ENCODE results near the gene ARL4D.

ARL4D gene

DNA sequence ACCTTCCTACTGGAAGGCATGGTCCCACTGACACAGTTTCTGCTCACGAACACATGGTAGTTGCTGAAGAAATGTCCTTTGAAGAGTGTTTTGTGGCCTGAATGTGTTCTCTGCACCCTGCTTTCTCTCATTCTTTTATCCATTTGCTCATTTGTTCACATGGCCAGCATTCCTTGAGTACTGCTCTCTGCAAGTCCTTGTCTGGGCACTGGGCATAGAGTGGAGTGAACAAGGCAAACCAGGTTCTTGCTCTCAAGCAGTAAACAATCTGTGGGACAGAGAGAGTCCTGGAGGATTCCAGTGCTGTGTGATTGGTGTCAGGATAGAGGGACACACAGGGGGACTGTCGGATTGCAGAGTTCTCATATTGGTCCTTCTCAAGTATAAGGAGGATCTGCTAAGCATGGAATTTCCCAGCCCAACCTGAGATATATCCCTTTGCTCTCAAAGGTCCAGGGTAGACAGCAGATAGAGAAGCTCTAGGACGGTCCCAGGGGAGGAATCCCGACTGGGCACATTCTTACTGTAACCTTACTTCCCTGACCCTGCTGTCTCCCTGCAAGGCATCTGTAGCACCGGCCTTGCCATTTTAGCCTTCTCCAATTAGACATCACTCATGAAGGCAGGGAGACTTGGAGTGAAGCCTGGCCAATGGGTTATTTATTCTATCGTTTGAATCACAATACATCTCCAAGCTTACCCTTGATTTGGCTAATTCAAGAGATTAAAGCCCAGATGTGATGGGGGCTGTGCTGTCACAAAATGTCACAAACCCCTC lies 32.3 kb downstream of the ARL4D start:
- DNase-seq, result no peak

DNA sequence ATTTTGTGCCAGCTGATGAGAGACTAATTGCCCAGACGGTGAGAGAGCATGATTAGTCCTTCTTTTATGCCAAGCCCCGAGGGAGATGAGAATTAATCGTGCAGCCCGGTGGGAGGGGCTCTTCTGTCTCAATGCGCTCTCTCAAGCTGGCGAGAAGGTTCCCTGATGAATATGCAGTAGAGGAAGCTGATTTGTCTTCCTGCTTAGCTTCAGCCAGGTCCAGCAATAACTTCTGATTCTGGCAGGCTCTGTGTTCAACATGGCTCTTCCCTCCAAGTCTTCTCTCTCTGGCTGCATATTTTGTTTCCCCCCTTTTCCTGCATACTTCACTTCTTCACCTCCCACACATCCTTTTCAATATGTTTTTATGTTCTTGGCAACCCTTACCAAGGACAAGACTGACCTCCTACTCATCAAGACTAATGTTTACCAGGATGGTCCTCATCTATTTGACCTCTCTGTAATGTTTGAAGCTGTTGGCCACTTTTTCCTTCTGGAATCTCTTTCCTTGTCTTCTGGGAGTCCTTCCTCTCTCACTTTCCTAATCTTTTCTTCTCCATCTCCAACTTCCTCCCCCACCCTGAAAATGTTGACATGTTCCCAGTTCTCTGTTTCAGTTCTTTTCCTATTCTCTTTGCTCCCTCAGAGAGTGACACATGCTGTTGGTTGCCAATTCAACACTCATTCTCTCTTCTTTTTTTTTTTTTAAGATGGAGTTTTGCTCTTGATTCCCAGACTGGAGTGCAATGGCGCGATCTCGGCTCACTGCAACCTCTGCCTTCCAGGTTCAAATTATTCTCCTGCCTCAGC lies 33.1 kb downstream of the ARL4D start:
- no peak for DNase-seq

DNA sequence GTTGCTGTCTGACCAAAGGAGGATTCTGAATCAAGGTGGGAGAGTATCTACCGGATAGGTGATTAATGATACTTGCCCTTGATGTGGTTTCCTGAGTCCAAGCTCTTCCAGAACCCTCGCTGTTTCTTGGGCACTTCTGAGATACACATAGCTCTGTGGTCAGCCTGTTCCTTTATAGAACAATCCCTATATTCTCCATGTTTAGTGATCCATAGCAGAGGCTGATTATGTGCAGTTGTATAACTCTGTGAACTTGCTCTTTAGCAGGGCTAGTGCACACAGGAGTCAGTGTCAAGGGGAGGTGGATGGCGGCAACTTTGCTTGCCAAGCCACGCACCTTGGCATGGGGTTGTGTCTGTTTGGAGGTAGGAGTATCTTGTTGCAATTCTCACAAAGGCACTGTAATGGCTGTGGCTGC lies 36.1 kb downstream of the ARL4D start:
- no peak for DNase-seq

DNA sequence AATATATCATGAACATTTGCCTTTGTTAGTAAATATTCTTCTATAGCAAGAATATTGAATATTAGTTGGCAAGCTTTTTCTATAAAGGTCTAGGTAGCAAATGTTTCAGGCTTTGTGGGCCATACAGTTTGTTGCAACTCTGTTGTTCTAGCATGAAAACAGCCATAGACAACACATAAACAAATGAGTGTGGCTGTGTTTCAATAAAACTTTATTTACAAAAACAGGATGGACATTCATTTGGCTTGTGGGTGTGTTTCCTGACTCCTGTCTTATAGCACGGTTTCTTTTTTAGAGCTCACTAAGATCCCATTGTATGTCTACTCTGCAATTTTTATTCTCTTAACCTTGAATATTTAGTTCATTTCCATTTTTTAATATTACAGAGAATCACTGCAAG lies 39.0 kb downstream of the ARL4D start:
- DNase-seq, result no peak

DNA sequence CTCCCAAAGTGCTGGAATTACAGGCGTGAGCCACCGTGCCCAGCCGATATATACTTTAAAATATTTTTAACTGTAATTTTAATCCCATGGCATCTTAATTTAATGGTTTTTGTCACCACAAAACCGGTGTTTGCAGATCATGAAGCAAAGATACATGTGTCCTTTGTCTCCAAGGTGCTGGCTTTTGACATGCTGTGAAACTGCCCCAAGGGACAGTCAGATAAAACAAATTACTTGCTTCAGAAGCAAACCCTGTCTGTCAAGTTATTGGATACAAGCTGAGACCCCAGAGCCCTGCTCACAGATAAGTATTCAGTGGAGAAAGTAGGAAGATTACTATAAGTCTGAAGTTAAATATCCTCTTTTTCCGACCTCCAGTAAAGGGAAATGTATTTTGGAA lies 39.8 kb downstream of the ARL4D start:
- DNase-seq, result no peak

- no peak for DNase-seq
Observed at GRCh38 chr17:43439041-43439440, 40.2 kb downstream of the ARL4D start.

- no peak for DNase-seq
Observed at GRCh38 chr17:43442711-43443110, 43.9 kb downstream of the ARL4D start.

- no peak for DNase-seq
Observed at GRCh38 chr17:43443381-43443780, 44.6 kb downstream of the ARL4D start.

GRCh38 chr17:43444223-43445008 lies 45.6 kb downstream of the ARL4D start:
- DNase-seq, result no peak

- no peak for DNase-seq
Observed at GRCh38 chr17:43445009-43445589, 46.3 kb downstream of the ARL4D start.

DNA sequence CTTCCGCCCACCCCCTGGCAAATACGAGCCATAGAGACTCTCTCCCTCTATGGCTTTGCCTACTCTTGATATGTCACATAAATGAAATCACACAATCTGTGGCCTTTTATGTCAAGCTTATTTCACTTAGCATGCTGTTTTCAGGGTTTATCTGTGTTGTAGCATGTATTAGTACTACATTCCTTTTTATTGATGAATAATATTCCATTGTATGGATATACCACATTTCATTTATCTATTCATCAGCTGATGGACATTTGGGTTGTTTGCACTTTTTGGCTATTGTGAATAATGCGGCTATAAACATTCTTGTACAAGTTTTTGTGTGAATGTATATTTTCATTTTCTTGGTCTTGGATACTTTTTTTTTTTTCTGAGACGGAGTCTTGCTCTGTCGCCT lies 48.0 kb downstream of the ARL4D start:
- no peak for DNase-seq

DNA sequence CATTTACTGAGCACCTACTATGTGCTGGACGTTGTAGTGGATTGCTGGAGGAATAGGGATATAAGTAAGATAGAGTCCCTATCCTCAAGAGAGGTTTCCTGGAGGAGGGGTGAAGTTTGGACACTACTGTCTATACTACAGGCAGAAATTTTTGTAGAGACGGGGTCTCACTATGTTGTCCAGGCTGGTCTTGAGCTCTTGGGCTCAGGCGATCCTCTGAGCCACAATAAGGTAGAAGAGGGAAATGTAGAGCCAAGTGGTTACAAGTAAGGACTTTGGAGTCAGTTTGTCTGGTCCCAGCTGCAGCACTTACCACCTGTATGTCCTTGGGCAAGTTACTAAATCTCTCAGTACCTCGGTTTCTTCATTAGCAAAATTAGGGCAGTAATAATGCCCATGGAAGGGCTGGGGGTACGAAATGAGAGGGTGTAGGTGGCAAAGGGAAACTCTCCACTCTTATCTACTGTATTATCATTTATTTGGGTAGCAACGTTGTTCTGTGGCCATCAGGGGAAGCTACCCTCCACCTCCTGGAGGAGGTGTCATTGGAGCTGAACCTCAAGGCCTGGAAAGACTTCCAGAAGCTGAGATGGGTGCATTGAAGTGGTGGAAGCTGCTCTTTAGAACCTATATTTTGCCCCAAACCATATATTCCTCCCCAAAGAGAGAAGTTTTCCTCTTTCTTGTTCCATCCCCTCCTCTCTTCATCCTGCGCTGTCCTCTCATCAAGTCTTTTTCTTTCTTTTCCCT lies 50.1 kb downstream of the ARL4D start:
- DNase-seq, result no peak

GRCh38 chr17:43449470-43450248 lies 50.9 kb downstream of the ARL4D start:
- no peak for DNase-seq

All from activated CD4-positive, alpha-beta T cell treated with anti-CD3 and anti-CD28 coated beads, Interleukin-2, amount 50 U/mL, for 4 hours (primary cell).